Ishikawa (cell line): Measurements from ENCODE around the gene CD86.

Source experiments
- CEBPB ChIP-seq: IDR thresholded peaks from 2 replicates; pipeline ENCODE4 v1.6.1; 2012
- CREB1 ChIP-seq: IDR thresholded peaks from 2 replicates; pipeline ENCODE4 v1.6.1; 2012; ENCODE audit warnings: low read depth
- EGR1 ChIP-seq: IDR thresholded peaks from 2 replicates; pipeline ENCODE4 v1.6.1; 2012
- EP300 ChIP-seq: IDR thresholded peaks from 2 replicates; pipeline ENCODE4 v1.6.1; 2012; ENCODE audit warnings: borderline replicate concordance
- FOXM1 ChIP-seq: IDR thresholded peaks from 2 replicates; pipeline ENCODE4 v1.6.1; 2012; ENCODE audit warnings: low read depth, borderline replicate concordance
- NFIC ChIP-seq: IDR thresholded peaks from 2 replicates; pipeline ENCODE4 v1.6.1; 2012
- RAD21 ChIP-seq: IDR thresholded peaks from 2 replicates; pipeline ENCODE4 v1.6.1; 2012; ENCODE audit warnings: low read depth
- TAF1 ChIP-seq: IDR thresholded peaks from 2 replicates; pipeline ENCODE4 v1.6.1; 2012; ENCODE audit warnings: low read depth, mild to moderate bottlenecking
- TCF12 ChIP-seq: IDR thresholded peaks from 2 replicates; pipeline ENCODE4 v1.6.1; 2012; ENCODE audit warnings: low read depth
- TEAD4 ChIP-seq: IDR thresholded peaks from 2 replicates; pipeline ENCODE4 v1.6.1; 2012
- YY1 ChIP-seq: IDR thresholded peaks from 2 replicates; pipeline ENCODE4 v1.6.1; 2012; ENCODE audit warnings: low read depth
- ZBTB7A ChIP-seq: IDR thresholded peaks from 2 replicates; pipeline ENCODE4 v1.6.1; 2012; ENCODE audit warnings: low read depth
- TF ChIP-seq, protein P1 (sequence below): IDR thresholded peaks from 2 replicates; pipeline ENCODE4 v1.6.1; 2012
- TF ChIP-seq, protein P2 (sequence below): IDR thresholded peaks from 2 replicates; pipeline ENCODE4 v1.6.1; 2012
- TF ChIP-seq, protein P3 (sequence below): IDR thresholded peaks from 2 replicates; pipeline ENCODE4 v1.6.1; 2012; ENCODE audit warnings: low read depth, mild to moderate bottlenecking

Gene CD86

DNA sequence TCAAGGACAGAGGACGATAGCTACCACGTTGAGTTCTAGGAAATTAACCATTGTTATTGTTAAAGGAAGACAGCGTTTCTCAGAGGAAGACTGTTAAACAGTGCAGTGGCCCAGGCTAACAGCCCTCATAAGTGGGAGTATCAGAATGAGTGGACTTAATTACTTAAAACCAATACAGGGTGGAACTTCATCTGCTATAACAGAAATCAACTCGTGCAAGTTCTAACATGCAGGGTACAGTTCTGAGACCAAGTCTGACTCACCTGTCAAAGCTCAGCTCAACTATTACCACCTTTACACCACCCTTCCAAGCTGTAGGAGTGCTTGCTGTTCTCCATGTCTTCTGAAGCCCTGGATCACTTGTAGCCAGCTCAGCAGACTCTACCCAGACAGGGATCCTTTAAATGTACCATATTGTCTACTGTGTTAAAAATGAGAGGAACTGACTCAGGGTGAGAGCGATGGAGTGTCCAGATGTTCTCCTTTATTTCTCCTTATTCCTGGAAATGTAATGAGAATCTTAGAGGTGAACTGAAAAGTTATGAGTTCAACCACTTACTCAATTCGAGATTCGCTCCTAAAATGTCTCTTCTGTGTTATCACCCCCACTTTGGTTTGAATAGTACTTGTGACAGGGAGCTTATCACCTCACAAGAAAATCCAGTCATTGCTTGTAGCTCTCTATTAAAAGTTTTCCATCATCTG, 26.5 kb downstream of the CD86 start:
- TF ChIP-seq, protein P1, sequence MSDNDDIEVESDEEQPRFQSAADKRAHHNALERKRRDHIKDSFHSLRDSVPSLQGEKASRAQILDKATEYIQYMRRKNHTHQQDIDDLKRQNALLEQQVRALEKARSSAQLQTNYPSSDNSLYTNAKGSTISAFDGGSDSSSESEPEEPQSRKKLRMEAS, result no peak
- TF ChIP-seq YY1, result no peak
- TF ChIP-seq NFIC, result no peak
- TF ChIP-seq EP300, result no peak
- no peak for TF ChIP-seq EGR1
- TF ChIP-seq TEAD4, result no peak
- TF ChIP-seq, protein P2, sequence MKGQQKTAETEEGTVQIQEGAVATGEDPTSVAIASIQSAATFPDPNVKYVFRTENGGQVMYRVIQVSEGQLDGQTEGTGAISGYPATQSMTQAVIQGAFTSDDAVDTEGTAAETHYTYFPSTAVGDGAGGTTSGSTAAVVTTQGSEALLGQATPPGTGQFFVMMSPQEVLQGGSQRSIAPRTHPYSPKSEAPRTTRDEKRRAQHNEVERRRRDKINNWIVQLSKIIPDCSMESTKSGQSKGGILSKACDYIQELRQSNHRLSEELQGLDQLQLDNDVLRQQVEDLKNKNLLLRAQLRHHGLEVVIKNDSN, result no peak
- TF ChIP-seq TCF12, result no peak

DNA sequence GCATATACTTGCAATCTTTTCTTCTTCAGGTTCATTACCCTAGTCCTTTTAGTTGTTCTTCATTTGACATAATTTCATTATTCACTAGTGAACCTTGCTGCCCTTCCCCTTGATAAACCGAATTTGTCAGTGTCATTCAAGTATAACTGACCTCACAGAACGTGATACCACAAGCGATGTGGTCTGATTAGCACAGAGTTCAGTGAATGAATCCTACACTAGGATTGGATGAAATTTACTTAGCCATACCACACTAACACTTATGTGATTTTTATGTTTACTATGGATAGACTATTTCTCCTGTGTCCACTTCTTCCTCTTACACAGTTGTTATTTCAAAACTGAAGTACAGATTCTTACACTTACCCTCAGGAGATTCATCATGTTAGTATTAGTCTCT, 27.2 kb downstream of the CD86 start:
- TF ChIP-seq FOXM1 (no peak), EGR1 (no peak), TEAD4 (no peak), EP300 (no peak)

DNA sequence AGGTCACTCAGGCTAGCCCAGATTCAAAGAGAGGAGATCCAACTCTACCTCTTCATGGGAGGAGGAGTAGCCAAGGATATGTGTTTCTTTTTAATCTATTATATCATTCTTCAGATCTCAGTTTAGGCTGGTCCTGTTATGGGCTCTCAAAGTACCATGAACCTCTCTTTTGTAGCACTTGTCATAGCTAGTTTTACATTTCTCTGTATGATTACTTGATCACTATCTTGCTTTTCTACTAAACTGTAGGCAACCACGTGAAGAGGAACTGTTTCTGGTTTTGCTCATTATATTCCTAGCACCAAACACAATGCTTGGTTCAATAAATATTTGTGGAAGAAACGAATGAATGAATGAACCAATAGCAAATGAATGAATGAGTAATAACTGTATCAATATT, 29.6 kb downstream of the CD86 start:
- TF ChIP-seq, protein P1, result no peak
- no peak for TF ChIP-seq EP300
- no peak for TF ChIP-seq FOXM1
- no peak for TF ChIP-seq TEAD4
- no peak for TF ChIP-seq CREB1
- no peak for TF ChIP-seq YY1
- no peak for TF ChIP-seq NFIC
- TF ChIP-seq, protein P2, result no peak
- no peak for TF ChIP-seq RAD21
- TF ChIP-seq TAF1, result no peak
- no peak for TF ChIP-seq TCF12
- TF ChIP-seq, protein P3, sequence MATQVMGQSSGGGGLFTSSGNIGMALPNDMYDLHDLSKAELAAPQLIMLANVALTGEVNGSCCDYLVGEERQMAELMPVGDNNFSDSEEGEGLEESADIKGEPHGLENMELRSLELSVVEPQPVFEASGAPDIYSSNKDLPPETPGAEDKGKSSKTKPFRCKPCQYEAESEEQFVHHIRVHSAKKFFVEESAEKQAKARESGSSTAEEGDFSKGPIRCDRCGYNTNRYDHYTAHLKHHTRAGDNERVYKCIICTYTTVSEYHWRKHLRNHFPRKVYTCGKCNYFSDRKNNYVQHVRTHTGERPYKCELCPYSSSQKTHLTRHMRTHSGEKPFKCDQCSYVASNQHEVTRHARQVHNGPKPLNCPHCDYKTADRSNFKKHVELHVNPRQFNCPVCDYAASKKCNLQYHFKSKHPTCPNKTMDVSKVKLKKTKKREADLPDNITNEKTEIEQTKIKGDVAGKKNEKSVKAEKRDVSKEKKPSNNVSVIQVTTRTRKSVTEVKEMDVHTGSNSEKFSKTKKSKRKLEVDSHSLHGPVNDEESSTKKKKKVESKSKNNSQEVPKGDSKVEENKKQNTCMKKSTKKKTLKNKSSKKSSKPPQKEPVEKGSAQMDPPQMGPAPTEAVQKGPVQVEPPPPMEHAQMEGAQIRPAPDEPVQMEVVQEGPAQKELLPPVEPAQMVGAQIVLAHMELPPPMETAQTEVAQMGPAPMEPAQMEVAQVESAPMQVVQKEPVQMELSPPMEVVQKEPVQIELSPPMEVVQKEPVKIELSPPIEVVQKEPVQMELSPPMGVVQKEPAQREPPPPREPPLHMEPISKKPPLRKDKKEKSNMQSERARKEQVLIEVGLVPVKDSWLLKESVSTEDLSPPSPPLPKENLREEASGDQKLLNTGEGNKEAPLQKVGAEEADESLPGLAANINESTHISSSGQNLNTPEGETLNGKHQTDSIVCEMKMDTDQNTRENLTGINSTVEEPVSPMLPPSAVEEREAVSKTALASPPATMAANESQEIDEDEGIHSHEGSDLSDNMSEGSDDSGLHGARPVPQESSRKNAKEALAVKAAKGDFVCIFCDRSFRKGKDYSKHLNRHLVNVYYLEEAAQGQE, result no peak
- no peak for TF ChIP-seq EGR1
- TF ChIP-seq ZBTB7A, result no peak
- TF ChIP-seq CEBPB, result no peak

DNA sequence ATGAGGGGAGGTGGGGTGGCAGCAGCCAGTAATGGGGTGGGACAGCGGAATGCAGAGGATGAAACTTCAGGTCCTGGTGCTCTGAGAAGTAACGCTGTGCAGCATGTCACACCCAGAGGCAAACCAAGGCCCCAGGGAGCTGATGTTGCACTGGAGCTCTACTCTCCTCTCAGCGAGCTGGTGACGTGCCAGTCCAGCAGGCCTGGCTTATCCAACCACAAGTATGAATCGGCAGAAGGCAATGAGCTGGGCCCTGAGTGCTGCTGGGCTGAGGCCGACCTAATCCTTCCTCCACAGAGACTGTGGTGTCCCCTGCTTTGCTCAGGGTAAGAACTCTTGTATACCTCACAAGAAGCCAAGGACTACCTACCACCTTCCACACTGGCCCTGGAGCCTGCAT, 30.5 kb downstream of the CD86 start:
- no peak for TF ChIP-seq EGR1

DNA sequence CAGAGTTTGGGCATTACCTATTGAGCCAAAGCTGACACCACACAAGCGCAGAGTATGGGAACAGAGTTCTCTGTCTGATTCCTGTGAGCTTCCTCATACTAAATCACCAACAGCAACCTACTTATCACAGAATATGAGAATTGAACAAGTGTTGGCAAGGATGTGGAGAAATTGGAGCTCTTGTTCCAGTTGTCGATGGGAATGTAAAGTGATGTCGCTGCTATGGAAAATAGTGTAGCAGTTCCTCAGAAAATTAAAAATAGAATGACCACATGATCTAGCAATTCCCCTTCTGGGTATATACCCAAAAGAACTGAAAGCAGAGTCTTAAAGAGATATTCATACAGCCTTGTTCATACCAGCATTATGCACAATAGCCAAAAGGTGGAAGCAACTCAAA, 33.4 kb downstream of the CD86 start:
- TF ChIP-seq CEBPB, result no peak
- no peak for TF ChIP-seq EP300
- TF ChIP-seq, protein P3, result no peak
- no peak for TF ChIP-seq FOXM1
- TF ChIP-seq ZBTB7A, result no peak
- TF ChIP-seq RAD21, result no peak
- no peak for TF ChIP-seq TAF1
- no peak for TF ChIP-seq NFIC
- TF ChIP-seq, protein P2, result no peak
- no peak for TF ChIP-seq YY1
- TF ChIP-seq CREB1, result no peak
- TF ChIP-seq EGR1, result no peak

DNA sequence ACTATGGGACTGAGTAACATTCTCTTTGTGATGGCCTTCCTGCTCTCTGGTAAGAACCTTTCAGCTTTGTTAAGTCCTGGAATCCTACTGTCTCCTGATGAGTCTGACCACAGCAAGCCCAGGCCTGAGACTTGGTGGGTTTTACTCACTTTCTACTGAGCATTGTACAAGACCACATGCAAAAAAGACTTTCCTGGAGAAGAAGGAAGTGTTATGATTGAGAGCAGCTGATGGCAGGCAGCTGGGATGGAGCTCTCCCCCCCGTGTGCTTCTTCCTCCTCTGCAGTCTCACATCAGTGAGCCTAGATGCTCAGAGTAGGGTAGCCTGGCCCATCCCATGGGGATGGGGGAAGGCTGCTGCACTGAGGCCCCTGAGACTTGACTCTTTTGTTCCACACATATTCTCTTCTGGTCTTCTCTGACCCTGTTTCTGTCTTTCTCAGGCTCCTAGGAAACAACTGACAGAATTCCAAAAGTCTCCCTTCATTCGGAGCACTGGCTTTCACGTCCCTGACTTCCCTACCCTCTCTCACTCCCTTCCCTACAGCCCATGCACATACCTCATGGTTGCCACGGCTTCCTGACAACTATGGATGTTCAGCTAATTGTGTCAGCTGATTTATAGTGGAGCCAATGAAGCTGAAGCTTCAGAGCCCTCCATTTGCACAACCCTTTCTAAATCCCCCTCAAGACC, 36.6 kb downstream of the CD86 start:
- TF ChIP-seq, protein P2, result no peak
- TF ChIP-seq EGR1 (no peak), ZBTB7A (no peak), NFIC (no peak), EP300 (no peak), CEBPB (no peak), TAF1 (no peak), TEAD4 (no peak), CREB1 (no peak), YY1 (no peak), FOXM1 (no peak), TCF12 (no peak), RAD21 (no peak)
- TF ChIP-seq, protein P1, result no peak
- TF ChIP-seq, protein P3, result no peak
